Nephron progenitor cell (in vitro differentiated cells): ENCODE results near the gene ANGPTL4.
A peak's percentile ranks its signal among the peaks of the same experiment; 100 is the strongest.
"Not testable (repeated sequence)": the region's sequence is repeated elsewhere in the genome, so short reads cannot be mapped to it uniquely, and the experiment has no call there.

ENCODE experiments used
- DNase-seq: peaks from one replicate; pipeline ENCODE4 v3.0.0; 2021
- H3K27ac Mint-ChIP-seq: 2 replicates; pipeline ENCODE4 v1.8.0; 2021; ENCODE audit warnings: mild to moderate bottlenecking, moderate library complexity, mixed read lengths
- H3K27me3 Mint-ChIP-seq: 2 replicates; pipeline ENCODE4 v1.8.0; 2021; ENCODE audit warnings: mild to moderate bottlenecking, low read depth, mixed read lengths; ENCODE audit not compliant: poor library complexity
- H3K36me3 Mint-ChIP-seq: 2 replicates; pipeline ENCODE4 v1.8.0; 2021; ENCODE audit warnings: low read depth, mixed read lengths
- H3K4me1 Mint-ChIP-seq: 2 replicates; pipeline ENCODE4 v1.8.0; 2021; ENCODE audit warnings: mixed read lengths
- H3K4me3 Mint-ChIP-seq: 2 replicates; pipeline ENCODE4 v1.8.0; 2021; ENCODE audit warnings: mild to moderate bottlenecking, moderate library complexity, mixed read lengths
- H3K9me3 Mint-ChIP-seq: 2 replicates; pipeline ENCODE4 v1.8.0; 2021; ENCODE audit warnings: mild to moderate bottlenecking, moderate library complexity, mixed read lengths
- TF ChIP-seq, protein P1 (sequence below): fragments of 200-600 bp; sonication (generic); IDR thresholded peaks from 2 replicates; pipeline ENCODE4 v1.5.0; 2021; ENCODE audit warnings: antibody characterized with exemption

ANGPTL4 gene

GRCh38 chr19:8377598-8377997 is 13.6 kb downstream of the ANGPTL4 start:
- Mint-ChIP-seq H3K9me3 (peaks cover 10% of the 10 kb centered on the region), H3K36me3 (peaks cover 57% of the 10 kb centered on the region), H3K4me3 (no peak overlapping the region), H3K4me1 (peaks cover 43% of the 10 kb centered on the region), H3K27ac (no peak overlapping the region), H3K27me3 (peaks cover 6% of the 10 kb centered on the region)
- no peak for DNase-seq
- TF ChIP-seq, protein P1, sequence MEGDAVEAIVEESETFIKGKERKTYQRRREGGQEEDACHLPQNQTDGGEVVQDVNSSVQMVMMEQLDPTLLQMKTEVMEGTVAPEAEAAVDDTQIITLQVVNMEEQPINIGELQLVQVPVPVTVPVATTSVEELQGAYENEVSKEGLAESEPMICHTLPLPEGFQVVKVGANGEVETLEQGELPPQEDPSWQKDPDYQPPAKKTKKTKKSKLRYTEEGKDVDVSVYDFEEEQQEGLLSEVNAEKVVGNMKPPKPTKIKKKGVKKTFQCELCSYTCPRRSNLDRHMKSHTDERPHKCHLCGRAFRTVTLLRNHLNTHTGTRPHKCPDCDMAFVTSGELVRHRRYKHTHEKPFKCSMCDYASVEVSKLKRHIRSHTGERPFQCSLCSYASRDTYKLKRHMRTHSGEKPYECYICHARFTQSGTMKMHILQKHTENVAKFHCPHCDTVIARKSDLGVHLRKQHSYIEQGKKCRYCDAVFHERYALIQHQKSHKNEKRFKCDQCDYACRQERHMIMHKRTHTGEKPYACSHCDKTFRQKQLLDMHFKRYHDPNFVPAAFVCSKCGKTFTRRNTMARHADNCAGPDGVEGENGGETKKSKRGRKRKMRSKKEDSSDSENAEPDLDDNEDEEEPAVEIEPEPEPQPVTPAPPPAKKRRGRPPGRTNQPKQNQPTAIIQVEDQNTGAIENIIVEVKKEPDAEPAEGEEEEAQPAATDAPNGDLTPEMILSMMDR: no peak

- H3K4me3 Mint-ChIP-seq, DNase-seq, H3K27ac Mint-ChIP-seq, H3K27me3 Mint-ChIP-seq: not testable (repeated sequence)
- Mint-ChIP-seq H3K9me3 (peaks cover 10% of the 10 kb centered on the region), H3K36me3 (peaks cover 46% of the 10 kb centered on the region), H3K4me1 (peaks cover 43% of the 10 kb centered on the region)
Observed at GRCh38 chr19:8379156-8379891, 15.4 kb downstream of the ANGPTL4 start.

GRCh38 chr19:8384569-8384968 is 20.6 kb downstream of the ANGPTL4 start:
- not testable (repeated sequence) for H3K4me3 Mint-ChIP-seq, H3K27me3 Mint-ChIP-seq, DNase-seq
- Mint-ChIP-seq H3K36me3 (peaks cover 28% of the 10 kb centered on the region), H3K27ac (peak overlapping the region; percentile 58), H3K4me1 (peaks cover 30% of the 10 kb centered on the region), H3K9me3 (peaks cover 10% of the 10 kb centered on the region)

DNA sequence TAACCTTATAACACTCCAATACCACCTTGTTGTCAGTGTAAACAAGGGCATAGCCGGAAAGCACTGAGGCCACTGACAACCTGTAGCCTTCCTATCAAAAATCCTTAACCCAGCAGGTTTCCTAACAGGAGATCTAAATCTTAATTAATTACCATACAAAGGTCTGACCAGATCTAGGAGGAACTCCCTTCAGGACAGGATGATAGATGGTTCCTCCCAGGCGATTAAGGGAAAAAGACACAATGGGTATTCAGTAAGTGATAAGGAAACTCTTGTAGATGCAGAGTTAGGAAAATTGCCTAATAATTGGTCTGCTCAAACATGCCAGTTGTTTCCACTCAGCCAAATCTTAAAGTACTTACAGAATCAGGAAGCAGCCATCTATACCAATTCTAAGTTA is 21.1 kb downstream of the ANGPTL4 start:
- not testable (repeated sequence) for H3K27me3 Mint-ChIP-seq, H3K9me3 Mint-ChIP-seq, DNase-seq, H3K27ac Mint-ChIP-seq, H3K4me3 Mint-ChIP-seq
- peaks cover 29% of the 10 kb centered on the region for H3K4me1 Mint-ChIP-seq
- H3K36me3 Mint-ChIP-seq: peaks cover 24% of the 10 kb centered on the region

DNA sequence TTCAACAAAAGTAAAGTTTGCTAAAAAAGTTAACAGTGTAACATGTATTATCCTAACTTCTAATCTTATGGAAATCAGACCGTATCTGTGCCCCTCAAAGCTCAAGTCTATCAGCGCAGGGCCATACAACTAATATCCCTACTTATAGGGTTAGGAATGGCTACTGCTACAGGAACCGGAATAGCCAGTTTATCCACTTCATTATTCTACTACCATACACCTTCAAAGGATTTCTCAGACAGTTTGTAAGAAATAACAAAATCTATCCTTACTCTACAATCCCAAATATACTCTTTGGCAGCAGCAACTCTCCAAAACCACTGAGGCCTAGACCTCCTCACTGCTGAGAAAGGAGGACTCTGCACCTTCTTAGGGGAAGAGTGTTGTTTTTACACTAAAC is 21.6 kb downstream of the ANGPTL4 start:
- Mint-ChIP-seq H3K4me1 (peaks cover 25% of the 10 kb centered on the region), H3K36me3 (peaks cover 21% of the 10 kb centered on the region)
- H3K4me3 Mint-ChIP-seq, H3K27me3 Mint-ChIP-seq, H3K9me3 Mint-ChIP-seq, DNase-seq, H3K27ac Mint-ChIP-seq: not testable (repeated sequence)

- Mint-ChIP-seq H3K36me3 (peaks cover 21% of the 10 kb centered on the region), H3K4me1 (peaks cover 22% of the 10 kb centered on the region)
- H3K9me3 Mint-ChIP-seq, H3K27me3 Mint-ChIP-seq, H3K4me3 Mint-ChIP-seq, H3K27ac Mint-ChIP-seq, DNase-seq: not testable (repeated sequence)
Observed at GRCh38 chr19:8386419-8386818, 22.5 kb downstream of the ANGPTL4 start.

GRCh38 chr19:8386990-8387389 is 23.0 kb downstream of the ANGPTL4 start:
- Mint-ChIP-seq H3K27ac (peak overlapping the region; percentile 39), H3K36me3 (peaks cover 21% of the 10 kb centered on the region), H3K4me1 (peaks cover 22% of the 10 kb centered on the region), H3K9me3 (peaks cover 8% of the 10 kb centered on the region), H3K4me3 (no peak overlapping the region), H3K27me3 (peaks cover 5% of the 10 kb centered on the region)
- DNase-seq: no peak
- TF ChIP-seq, protein P1: no peak

DNA sequence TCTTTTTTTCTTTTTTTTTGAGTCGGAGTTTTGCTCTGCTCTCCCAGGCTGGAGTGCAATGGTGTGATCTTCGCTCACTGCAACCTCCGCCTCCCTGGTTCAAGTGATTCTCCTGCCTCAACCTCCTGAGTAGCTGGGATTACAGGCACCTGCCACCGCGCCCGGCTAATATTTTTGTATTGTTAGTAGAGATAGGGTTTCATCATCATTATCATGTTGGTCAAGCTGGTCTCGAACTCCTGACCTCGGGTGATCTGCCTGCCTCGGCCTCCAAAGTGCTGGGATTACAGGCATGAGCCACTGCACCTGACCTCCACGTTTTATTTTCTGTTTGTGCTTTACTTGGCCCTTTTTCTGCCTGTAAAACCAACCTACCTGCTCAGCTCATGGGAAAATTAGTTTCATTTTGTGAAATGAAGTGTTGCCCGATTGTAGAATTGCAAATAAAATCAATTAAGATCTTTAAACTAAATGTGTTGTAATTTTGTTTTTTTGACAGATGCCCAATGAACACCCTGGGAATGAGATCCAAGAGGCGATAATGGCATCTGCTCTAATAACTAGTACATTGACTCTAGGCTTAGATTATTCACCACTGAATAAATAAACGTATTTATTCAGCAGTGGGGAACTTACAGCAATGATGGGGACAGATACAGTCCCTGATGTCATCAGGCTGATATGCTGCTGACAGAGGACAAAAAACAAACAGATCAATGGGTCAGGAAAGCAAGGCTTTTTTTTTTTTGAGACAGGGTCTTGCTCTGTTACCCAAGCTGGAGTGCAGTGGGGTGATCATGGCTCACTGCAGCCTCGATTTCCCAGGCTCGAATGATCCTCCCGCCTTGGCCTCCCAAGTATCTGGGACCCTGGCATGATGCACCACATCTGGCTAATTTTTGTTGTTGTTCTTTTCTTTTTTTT is 24.0 kb downstream of the ANGPTL4 start:
- H3K27ac Mint-ChIP-seq: no peak overlapping the region
- TF ChIP-seq, protein P1: no peak
- H3K9me3 Mint-ChIP-seq: peaks cover 8% of the 10 kb centered on the region
- H3K27me3 Mint-ChIP-seq: peaks cover 5% of the 10 kb centered on the region
- peaks cover 29% of the 10 kb centered on the region for H3K4me1 Mint-ChIP-seq
- no peak for DNase-seq
- peaks cover 21% of the 10 kb centered on the region for H3K36me3 Mint-ChIP-seq
- H3K4me3 Mint-ChIP-seq: peak overlapping the region; percentile 55
